CD4-positive, alpha-beta memory T cell (primary cell): ENCODE measurements around the gene ATP5PO. TPM values are rescaled to one million over a fixed set of nuclear protein-coding genes. Genes with fewer than 3 reads are reported as not detected.
"Not testable (repeated sequence)": the region's sequence is repeated elsewhere in the genome, so short reads cannot be mapped to it uniquely, and the experiment has no call there.

Experiments used
- CTCF ChIA-PET: fragments of 350-600 bp; sonication (Branson Sonifier 250); formaldehyde crosslinking; loops from one replicate; lab custom pipeline; 2021; ENCODE audit warnings: inconsistent platforms; ENCODE audit not compliant: partially characterized antibody; lab: Charles Lee
- POLR2A ChIA-PET: fragments of 350-600 bp; sonication (Branson Sonifier 250); formaldehyde crosslinking; loops from one replicate; lab custom pipeline; 2021; ENCODE audit not compliant: partially characterized antibody; lab: Charles Lee
- DNase-seq, 5 donors: peaks; one replicate each; pipeline versions ENCODE4 v3.0.0 to v3.0.0-alpha.2; 2020 to 2022; ENCODE audit warnings: mixed read lengths in 1 of 5
- H3K27ac ChIP-seq: one replicate; pipeline ENCODE4 v1.7.0; 2013; ENCODE audit warnings: low read depth, low read length
- H3K27me3 ChIP-seq: 2 replicates; pipeline ENCODE4 v1.7.0; 2013; ENCODE audit warnings: mild to moderate bottlenecking, low read length, moderate library complexity; ENCODE audit not compliant: insufficient read depth
- H3K36me3 ChIP-seq: 2 replicates; pipeline ENCODE4 v1.7.0; 2013; ENCODE audit warnings: mild to moderate bottlenecking, low read length, moderate library complexity; ENCODE audit not compliant: insufficient read depth
- H3K4me1 ChIP-seq: 2 replicates; pipeline ENCODE4 v1.7.0; 2013; ENCODE audit warnings: mild to moderate bottlenecking, low read length, moderate library complexity; ENCODE audit not compliant: insufficient read depth
- H3K4me3 ChIP-seq, 2 donors: one replicate each; pipeline ENCODE4 v1.7.0; 2013; ENCODE audit warnings: low read length in 2 of 2, mild to moderate bottlenecking in 1 of 2
- H3K9me3 ChIP-seq, 2 donors: one replicate each; pipeline ENCODE4 v1.7.0; 2013; ENCODE audit warnings: low read length in 2 of 2, control low read depth in 1 of 2; ENCODE audit not compliant: control insufficient read depth in 1 of 2
- H3K27ac Mint-ChIP-seq, 7 donors: one replicate each; pipeline ENCODE4 v1.8.0; 2020 to 2021; ENCODE audit warnings: mixed read lengths in 7 of 7, mild to moderate bottlenecking in 6 of 7, inconsistent platforms in 3 of 7, moderate library complexity in 3 of 7
- H3K27me3 Mint-ChIP-seq, 2 donors: one replicate each; pipeline ENCODE4 v1.8.0; 2020 to 2021; ENCODE audit warnings: mixed read lengths in 2 of 2
- H3K36me3 Mint-ChIP-seq, 2 donors: one replicate each; pipeline ENCODE4 v1.8.0; 2020 to 2021; ENCODE audit warnings: mixed read lengths in 2 of 2, inconsistent platforms in 1 of 2, mild to moderate bottlenecking in 1 of 2
- H3K4me1 Mint-ChIP-seq, 4 donors: one replicate each; pipeline ENCODE4 v1.8.0; 2020 to 2021; ENCODE audit warnings: mixed read lengths in 4 of 4, mild to moderate bottlenecking in 1 of 4
- H3K4me3 Mint-ChIP-seq, 8 donors: one replicate each; pipeline ENCODE4 v1.8.0; 2020 to 2021; ENCODE audit warnings: mixed read lengths in 8 of 8, mild to moderate bottlenecking in 7 of 8, moderate library complexity in 6 of 8, inconsistent platforms in 3 of 8
- H3K9me3 Mint-ChIP-seq, 8 donors: one replicate each; pipeline ENCODE4 v1.8.0; 2020 to 2021; ENCODE audit warnings: mixed read lengths in 8 of 8, mild to moderate bottlenecking in 5 of 8, inconsistent platforms in 3 of 8, moderate library complexity in 1 of 8
- intact Hi-C: fragments of 100-400 bp; cut with micrococcal nuclease; formaldehyde crosslinking; loops from one replicate; pipeline ENCODE4 v1.15.1; 2023
- polyA plus RNA-seq, 2 donors: library from polyadenylated mRNA; unstranded; fragments of 300-500 nt; fragmentation: Illumina TruSeq; gene quantifications; one replicate each; pipeline ENCODE4 v1.2.3, GENCODE V29; 2021
- total RNA-seq, 2 experiments: library from RNA; stranded (reverse); gene quantifications; one replicate each; pipeline ENCODE4 v1.2.3, GENCODE V29; 2021

The ATP5PO gene
- total and polyA plus RNA-seq, 4 experiments from 2014 or later = 126 to 472 (median 231) TPM

GRCh38 chr21:33875026-33875695 is 40.4 kb downstream of the ATP5PO start:
- Mint-ChIP-seq H3K36me3 (no peaks in the 10 kb centered on the region), H3K27me3 (peaks cover 4 to 7% of the 10 kb centered on the region in 2 donors), H3K27ac (no peak overlapping the region), H3K9me3 (peaks cover 0 to 2% (median 0%) of the 10 kb centered on the region in 8 donors), H3K4me3 (no peak overlapping the region), H3K4me1 (no peaks in the 10 kb centered on the region)
- CTCF ChIA-PET = interaction anchor here (1.1 kb wide), 1 partner anchor 25 kb away, joined by 3 read pairs; no protein-coding TSS in a partner anchor
- Histone ChIP-seq H3K36me3 (no peaks in the 10 kb centered on the region), H3K4me3 (no peak overlapping the region), H3K4me1 (no peaks in the 10 kb centered on the region), H3K27ac (no peak overlapping the region), H3K27me3 (no peaks in the 10 kb centered on the region), H3K9me3 (no peaks in the 10 kb centered on the region)
- no peak for DNase-seq
- POLR2A ChIA-PET = no interaction called here
- intact Hi-C loops = no loop called here

- no peaks in the 10 kb centered on the region for H3K4me1 Mint-ChIP-seq
- no peak overlapping the region for H3K27ac Mint-ChIP-seq
- H3K27me3 ChIP-seq = no peaks in the 10 kb centered on the region
- ChIA-PET CTCF (interaction anchor here (1.1 kb wide), 1 partner anchor 26 kb away, joined by 3 read pairs; no protein-coding TSS in a partner anchor), POLR2A (no interaction called here)
- H3K9me3 Mint-ChIP-seq = peaks cover 0 to 2% (median 0%) of the 10 kb centered on the region in 8 donors
- no peak overlapping the region for H3K4me3 ChIP-seq
- no peaks in the 10 kb centered on the region for H3K9me3 ChIP-seq
- no peak overlapping the region for H3K27ac ChIP-seq
- H3K4me3 Mint-ChIP-seq = no peak overlapping the region
- no peak for DNase-seq
- intact Hi-C loops = no loop called here
- peaks cover 4 to 7% of the 10 kb centered on the region in 2 donors for H3K27me3 Mint-ChIP-seq
- no peaks in the 10 kb centered on the region for H3K4me1 ChIP-seq
- H3K36me3 Mint-ChIP-seq = no peaks in the 10 kb centered on the region
- H3K36me3 ChIP-seq = no peaks in the 10 kb centered on the region
Observed at GRCh38 chr21:33874161-33874560, 41.4 kb downstream of the ATP5PO start.

GRCh38 chr21:33872881-33873515 is 42.6 kb downstream of the ATP5PO start:
- H3K27ac Mint-ChIP-seq = peak overlapping the region in 1 of 7 donors; percentile 5
- H3K27ac ChIP-seq = no peak overlapping the region
- peaks cover 0 to 2% (median 0%) of the 10 kb centered on the region in 8 donors for H3K9me3 Mint-ChIP-seq
- H3K4me1 ChIP-seq = no peaks in the 10 kb centered on the region
- no peak overlapping the region for H3K4me3 Mint-ChIP-seq
- no peaks in the 10 kb centered on the region for H3K9me3 ChIP-seq
- POLR2A ChIA-PET = no interaction called here
- peaks cover 4 to 5% of the 10 kb centered on the region in 2 donors for H3K27me3 Mint-ChIP-seq
- no peaks in the 10 kb centered on the region for H3K27me3 ChIP-seq
- CTCF ChIA-PET = no interaction called here
- no peak for DNase-seq
- no peaks in the 10 kb centered on the region for H3K4me1 Mint-ChIP-seq
- no peak overlapping the region for H3K4me3 ChIP-seq
- intact Hi-C loops = no loop called here
- no peaks in the 10 kb centered on the region for H3K36me3 ChIP-seq
- H3K36me3 Mint-ChIP-seq = no peaks in the 10 kb centered on the region

- Mint-ChIP-seq H3K36me3 (no peaks in the 10 kb centered on the region), H3K9me3 (peaks cover 0 to 2% (median 0%) of the 10 kb centered on the region in 8 donors), H3K4me3 (no peak overlapping the region), H3K27me3 (peaks cover under 1 to 5% of the 10 kb centered on the region in 2 donors), H3K27ac (no peak overlapping the region), H3K4me1 (peaks cover 0 to 4% (median 3%) of the 10 kb centered on the region in 4 donors)
- intact Hi-C loops = no loop called here
- Histone ChIP-seq H3K27me3 (no peaks in the 10 kb centered on the region), H3K4me1 (no peaks in the 10 kb centered on the region), H3K27ac (no peak overlapping the region), H3K36me3 (no peaks in the 10 kb centered on the region), H3K9me3 (no peaks in the 10 kb centered on the region), H3K4me3 (no peak overlapping the region)
- ChIA-PET CTCF (interaction anchor here (1.4 kb wide), 1 partner anchor 10 kb away, joined by 3 read pairs; no protein-coding TSS in a partner anchor), POLR2A (no interaction called here)
- DNase-seq = no peak
Observed at GRCh38 chr21:33871171-33871570, 44.4 kb downstream of the ATP5PO start.

GRCh38 chr21:33870768-33871167 is 44.8 kb downstream of the ATP5PO start:
- Histone ChIP-seq H3K9me3 (no peaks in the 10 kb centered on the region), H3K4me3 (no peak overlapping the region), H3K36me3 (no peaks in the 10 kb centered on the region), H3K27me3 (no peaks in the 10 kb centered on the region), H3K4me1 (no peaks in the 10 kb centered on the region), H3K27ac (no peak overlapping the region)
- ChIA-PET CTCF (interaction anchor here (1.4 kb wide), 1 partner anchor 10 kb away, joined by 3 read pairs; no protein-coding TSS in a partner anchor), POLR2A (no interaction called here)
- peaks cover 2 to 3% of the 10 kb centered on the region in 2 donors for H3K27me3 Mint-ChIP-seq
- H3K27ac Mint-ChIP-seq = no peak overlapping the region
- no peak overlapping the region for H3K4me3 Mint-ChIP-seq
- peaks cover 0 to 4% (median 3%) of the 10 kb centered on the region in 4 donors for H3K4me1 Mint-ChIP-seq
- intact Hi-C loops = no loop called here
- peaks cover 0 to 2% (median 0%) of the 10 kb centered on the region in 8 donors for H3K9me3 Mint-ChIP-seq
- no peaks in the 10 kb centered on the region for H3K36me3 Mint-ChIP-seq
- no peak for DNase-seq

- no peaks in the 10 kb centered on the region for H3K27me3 ChIP-seq
- peaks cover 0 to 4% (median 3%) of the 10 kb centered on the region in 4 donors for H3K4me1 Mint-ChIP-seq
- no peak overlapping the region for H3K4me3 ChIP-seq
- no peaks in the 10 kb centered on the region for H3K36me3 Mint-ChIP-seq
- no peak for DNase-seq
- ChIA-PET CTCF (interaction anchor here (1.4 kb wide), 1 partner anchor 11 kb away, joined by 3 read pairs; no protein-coding TSS in a partner anchor), POLR2A (no interaction called here)
- no peak overlapping the region for H3K4me3 Mint-ChIP-seq
- peaks cover 0 to 3% of the 10 kb centered on the region in 2 donors for H3K27me3 Mint-ChIP-seq
- H3K27ac Mint-ChIP-seq = no peak overlapping the region
- H3K36me3 ChIP-seq = no peaks in the 10 kb centered on the region
- H3K9me3 Mint-ChIP-seq = peaks cover 0 to 2% (median 0%) of the 10 kb centered on the region in 8 donors
- H3K4me1 ChIP-seq = no peaks in the 10 kb centered on the region
- no peaks in the 10 kb centered on the region for H3K9me3 ChIP-seq
- intact Hi-C loops = no loop called here
- no peak overlapping the region for H3K27ac ChIP-seq
Observed at GRCh38 chr21:33869873-33870272, 45.7 kb downstream of the ATP5PO start.

- Mint-ChIP-seq H3K4me3 (peak overlapping the region in 4 of 8 donors; percentile 24 to 68 (median 46)), H3K27ac (peak overlapping the region in 2 of 7 donors; percentile 19 to 37)
- CTCF ChIA-PET, H3K4me1 Mint-ChIP-seq, H3K9me3 Mint-ChIP-seq, intact Hi-C loops, H3K27me3 ChIP-seq, H3K4me1 ChIP-seq, H3K27ac ChIP-seq, H3K36me3 Mint-ChIP-seq, POLR2A ChIA-PET, H3K36me3 ChIP-seq, H3K9me3 ChIP-seq, H3K27me3 Mint-ChIP-seq, DNase-seq, H3K4me3 ChIP-seq: not testable (repeated sequence)
Observed at GRCh38 chr21:33867868-33868267, 47.7 kb downstream of the ATP5PO start.
